ENCODE results near the gene MGAT4A. TPM values are rescaled to one million over a fixed set of nuclear protein-coding genes. Genes with fewer than 3 reads are reported as not detected.

MGAT4A gene
- total and polyA plus RNA-seq, 2 experiments from 2014 or later = 4.4 to 5.6 TPM

GRCh38 chr2:98749066-98749450 is 18.1 kb upstream of the MGAT4A start:
- H4K20me1 ChIP-seq (replicated peaks; ENCODE audit: insufficient read depth) = no peaks in the 10 kb centered on the region
- H2AFZ ChIP-seq = peak overlapping the region; percentile 38; the same call in 1 of the 2 replicates
- TF ChIP-seq NANOG (IDR thresholded peaks at IDR 0.05; ENCODE audit: borderline replicate concordance) (no peak), REST (IDR thresholded peaks at IDR 0.05; ENCODE audit: unreplicated experiment) (no peak), EZH2phosphoT487 (IDR thresholded peaks at IDR 0.05; ENCODE audit: unreplicated experiment) (no peak)
- Mint-ChIP-seq H3K27ac (no peak overlapping the region), H3K4me3 (no peak overlapping the region), H3K27me3 (ENCODE audit: insufficient read depth, low read depth, poor library complexity) (peaks cover 6% of the 10 kb centered on the region), H3K36me3 (ENCODE audit: low read depth) (no peaks in the 10 kb centered on the region), H3K9me3 (no peaks in the 10 kb centered on the region; the same call in 1 of the 3 replicates), H3K4me1 (peaks cover 12% of the 10 kb centered on the region)
- no peak overlapping the region for H3K27ac ChIP-seq (ENCODE audit: low read depth)
- no peak for ATAC-seq
- DNase-seq (ENCODE audit: low spot score) = no peak
- no peak overlapping the region for H3K4me2 ChIP-seq
- H3K4me3 ChIP-seq = no peak overlapping the region
- H3F3A ChIP-seq (replicated peaks; ENCODE audit: low read depth) = no peaks in the 10 kb centered on the region
- no peaks in the 10 kb centered on the region for H3K36me3 ChIP-seq (ENCODE audit: insufficient read depth)
- no peaks in the 10 kb centered on the region for H3K4me1 ChIP-seq (ENCODE audit: insufficient read depth)
- H3K79me2 ChIP-seq (replicated peaks; ENCODE audit: insufficient read depth) = no peaks in the 10 kb centered on the region
- H3K27me3 ChIP-seq (ENCODE audit: insufficient read depth) = no peaks in the 10 kb centered on the region
- H3K9me2 ChIP-seq (ENCODE audit: insufficient read depth) = no peaks in the 10 kb centered on the region; the same call in 1 of the 2 replicates

- TF ChIP-seq POLR2AphosphoS5 (IDR thresholded peaks at IDR 0.05; ENCODE audit: low read depth) = no peak
- TF ChIP-seq ZNF114 (CRISPR knock-in tag; IDR thresholded peaks at IDR 0.05) = no peak
- TF ChIP-seq EZH2phosphoT487 (IDR thresholded peaks at IDR 0.05; ENCODE audit: unreplicated experiment) = no peak
- TF ChIP-seq EZH2 (IDR thresholded peaks at IDR 0.05; ENCODE audit: low read depth, unreplicated experiment) = no peak
- TF ChIP-seq NANOG (IDR thresholded peaks at IDR 0.05; ENCODE audit: borderline replicate concordance) = no peak
- no peak for TF ChIP-seq REST (IDR thresholded peaks at IDR 0.05; ENCODE audit: unreplicated experiment)
- TF ChIP-seq ETS1 (IDR thresholded peaks at IDR 0.05) = no peak
- Histone ChIP-seq H3K4me1 (ENCODE audit: insufficient read depth) (no peaks in the 10 kb centered on the region), H3K4me3 (no peak overlapping the region), H3K4me2 (no peak overlapping the region), H3K36me3 (ENCODE audit: insufficient read depth) (no peaks in the 10 kb centered on the region), H2AFZ (peak overlapping the region; percentile 45), H4K20me1 (replicated peaks; ENCODE audit: insufficient read depth) (no peaks in the 10 kb centered on the region), H3K9me2 (ENCODE audit: insufficient read depth) (no peaks in the 10 kb centered on the region; the same call in 1 of the 2 replicates), H3K27ac (ENCODE audit: low read depth) (no peak overlapping the region), H3K27me3 (ENCODE audit: insufficient read depth) (no peaks in the 10 kb centered on the region), H3F3A (replicated peaks; ENCODE audit: low read depth) (no peaks in the 10 kb centered on the region), H3K79me2 (replicated peaks; ENCODE audit: insufficient read depth) (no peaks in the 10 kb centered on the region)
- Mint-ChIP-seq H3K27me3 (ENCODE audit: insufficient read depth, low read depth, poor library complexity) (peaks cover 6% of the 10 kb centered on the region), H3K4me1 (peaks cover 12% of the 10 kb centered on the region), H3K36me3 (ENCODE audit: low read depth) (no peaks in the 10 kb centered on the region), H3K27ac (no peak overlapping the region), H3K4me3 (no peak overlapping the region), H3K9me3 (no peaks in the 10 kb centered on the region; the same call in 1 of the 3 replicates)
- DNase-seq (ENCODE audit: low spot score) (no peak), ATAC-seq (no peak)
Measured at GRCh38 chr2:98748292-98749065, 17.5 kb upstream of the MGAT4A start.

All from GM23338 (cell line).